K562 treated with DMSO at 1 percent for 4 hours (cell line): ENCODE measurements around the gene KRTAP9-4. TPM values are rescaled to one million over a fixed set of nuclear protein-coding genes. Genes with fewer than 3 reads are reported as not detected.

Experiments
- total RNA-seq: library from RNA; unstranded; fragments of 300-600 nt; gene quantifications from 2 replicates; pipeline ENCODE4 v1.2.3, GENCODE V29; 2022; ENCODE audit not compliant: insufficient read depth

The KRTAP9-4 gene, protein sequence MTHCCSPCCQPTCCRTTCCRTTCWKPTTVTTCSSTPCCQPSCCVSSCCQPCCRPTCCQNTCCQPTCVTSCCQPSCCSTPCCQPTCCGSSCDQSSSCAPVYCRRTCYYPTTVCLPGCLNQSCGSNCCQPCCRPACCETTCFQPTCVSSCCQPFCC
- not detected in 2 replicates for total RNA-seq

DNA sequence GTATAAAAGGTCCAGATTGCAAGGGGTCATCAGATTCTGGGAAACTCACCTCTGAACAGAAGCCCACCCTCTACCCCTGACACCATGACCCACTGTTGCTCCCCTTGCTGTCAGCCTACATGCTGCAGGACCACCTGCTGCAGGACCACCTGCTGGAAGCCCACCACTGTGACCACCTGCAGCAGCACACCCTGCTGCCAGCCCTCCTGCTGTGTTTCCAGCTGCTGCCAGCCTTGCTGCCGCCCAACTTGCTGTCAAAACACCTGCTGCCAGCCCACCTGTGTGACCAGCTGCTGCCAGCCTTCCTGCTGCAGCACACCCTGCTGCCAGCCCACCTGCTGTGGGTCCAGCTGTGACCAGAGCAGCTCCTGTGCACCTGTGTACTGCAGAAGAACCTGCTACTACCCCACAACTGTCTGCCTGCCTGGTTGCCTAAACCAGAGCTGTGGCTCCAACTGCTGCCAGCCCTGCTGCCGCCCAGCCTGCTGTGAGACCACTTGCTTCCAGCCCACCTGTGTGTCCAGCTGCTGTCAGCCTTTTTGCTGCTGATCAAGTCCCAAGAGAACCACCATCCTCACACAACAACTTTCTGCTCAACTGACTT is at the start of gene KRTAP9-4:
TSS of gene KRTAP9-4 (plus strand) at position 51 of the 604 bp plus-strand sequence. CDS start at position 85, 34 bp downstream.

DNA sequence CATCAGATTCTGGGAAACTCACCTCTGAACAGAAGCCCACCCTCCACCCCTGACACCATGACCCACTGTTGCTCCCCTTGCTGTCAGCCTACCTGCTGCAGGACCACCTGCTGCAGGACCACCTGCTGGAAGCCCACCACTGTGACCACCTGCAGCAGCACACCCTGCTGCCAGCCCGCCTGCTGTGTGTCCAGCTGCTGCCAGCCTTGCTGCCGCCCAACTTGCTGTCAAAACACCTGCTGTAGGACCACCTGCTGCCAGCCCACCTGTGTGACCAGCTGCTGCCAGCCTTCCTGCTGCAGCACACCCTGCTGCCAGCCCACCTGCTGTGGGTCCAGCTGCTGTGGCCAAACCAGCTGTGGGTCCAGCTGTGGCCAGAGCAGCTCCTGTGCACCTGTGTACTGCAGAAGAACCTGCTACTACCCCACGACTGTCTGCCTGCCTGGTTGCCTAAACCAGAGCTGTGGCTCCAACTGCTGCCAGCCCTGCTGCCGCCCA is 22.8 kb upstream of the KRTAP9-4 start, which contains the start of gene KRTAP9-2:
TSS of gene KRTAP9-2 (plus strand) at position 51 of the 498 bp plus-strand sequence. CDS start at position 58, 7 bp downstream.

DNA sequence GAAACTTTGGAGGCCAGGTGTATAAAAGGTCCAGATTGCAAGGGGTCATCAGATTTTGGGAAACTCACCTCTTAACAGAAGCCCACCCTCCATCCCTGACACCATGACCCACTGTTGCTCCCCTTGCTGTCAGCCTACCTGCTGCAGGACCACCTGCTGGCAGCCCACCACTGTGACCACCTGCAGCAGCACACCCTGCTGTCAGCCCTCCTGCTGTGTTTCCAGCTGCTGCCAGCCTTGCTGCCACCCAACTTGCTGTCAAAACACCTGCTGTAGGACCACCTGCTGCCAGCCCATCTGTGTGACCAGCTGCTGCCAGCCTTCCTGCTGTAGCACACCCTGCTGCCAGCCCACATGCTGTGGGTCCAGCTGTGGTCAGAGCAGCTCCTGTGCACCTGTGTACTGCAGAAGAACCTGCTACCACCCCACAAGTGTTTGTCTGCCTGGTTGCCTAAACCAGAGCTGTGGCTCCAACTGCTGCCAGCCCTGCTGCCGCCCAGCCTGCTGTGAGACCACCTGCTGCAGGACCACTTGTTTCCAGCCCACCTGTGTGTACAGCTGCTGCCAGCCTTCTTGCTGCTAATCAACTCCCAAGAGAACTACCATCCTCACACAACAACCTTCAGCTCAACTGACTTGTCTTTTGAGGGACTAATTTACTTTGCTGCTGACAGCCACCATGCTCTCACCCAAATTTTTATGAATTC is 16.9 kb upstream of the KRTAP9-4 start, which contains the start of gene KRTAP9-3:
TSS of gene KRTAP9-3 (plus strand) at position 51 of the 707 bp plus-strand sequence. CDS start at position 104, 53 bp downstream.

DNA sequence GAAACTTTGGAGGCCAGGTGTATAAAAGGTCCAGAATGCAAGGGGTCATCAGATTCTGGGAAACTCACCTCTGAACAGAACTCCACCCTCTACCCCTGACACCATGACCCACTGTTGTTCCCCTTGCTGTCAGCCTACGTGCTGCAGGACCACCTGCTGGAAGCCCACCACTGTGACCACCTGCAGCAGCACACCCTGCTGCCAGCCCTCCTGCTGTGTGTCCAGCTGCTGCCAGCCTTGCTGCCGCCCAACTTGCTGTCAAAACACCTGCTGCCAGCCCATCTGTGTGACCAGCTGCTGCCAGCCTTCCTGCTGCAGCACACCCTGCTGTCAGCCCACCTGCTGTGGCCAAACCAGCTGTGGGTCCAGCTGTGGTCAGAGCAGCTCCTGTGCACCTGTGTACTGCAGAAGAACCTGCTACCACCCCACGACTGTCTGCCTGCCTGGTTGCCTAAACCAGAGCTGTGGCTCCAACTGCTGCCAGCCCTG is 11.5 kb upstream of the KRTAP9-4 start, which contains the start of gene KRTAP9-8:
TSS of gene KRTAP9-8 (plus strand) at position 51 of the 489 bp plus-strand sequence. CDS start at position 104, 53 bp downstream.

DNA sequence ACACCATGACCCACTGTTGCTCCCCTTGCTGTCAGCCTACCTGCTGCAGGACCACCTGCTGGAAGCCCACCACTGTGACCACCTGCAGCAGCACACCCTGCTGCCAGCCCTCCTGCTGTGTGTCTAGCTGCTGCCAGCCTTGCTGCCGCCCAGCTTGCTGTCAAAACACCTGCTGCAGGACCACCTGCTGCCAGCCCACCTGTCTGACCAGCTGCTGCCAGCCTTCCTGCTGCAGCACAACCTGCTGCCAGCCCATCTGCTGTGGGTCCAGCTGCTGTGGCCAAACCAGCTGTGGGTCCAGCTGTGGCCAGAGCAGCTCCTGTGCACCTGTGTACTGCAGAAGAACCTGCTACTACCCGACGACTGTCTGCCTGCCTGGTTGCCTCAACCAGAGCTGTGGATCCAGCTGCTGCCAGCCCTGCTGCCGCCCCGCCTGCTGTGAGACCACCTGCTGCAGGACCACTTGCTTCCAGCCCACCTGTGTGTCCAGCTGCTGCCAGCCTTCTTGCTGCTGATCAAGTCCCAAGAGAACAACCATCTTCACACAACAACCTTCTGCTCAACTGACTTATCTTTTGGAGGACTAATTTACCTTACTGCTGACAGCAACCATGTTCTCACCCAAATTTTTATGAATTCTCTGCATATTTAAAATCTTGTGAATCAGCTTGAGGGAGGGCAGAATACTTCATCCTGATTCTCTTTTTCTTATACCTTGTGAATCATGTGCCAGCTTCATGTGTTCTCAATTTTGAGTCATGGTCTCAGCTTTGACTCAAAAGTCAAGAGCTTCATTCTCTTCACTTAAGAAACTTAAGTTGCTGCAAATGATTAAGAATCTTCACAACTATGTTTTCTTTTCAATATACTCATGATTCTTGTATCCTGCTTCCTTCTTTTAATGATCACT is 6.1 kb downstream of the KRTAP9-4 start, which contains the start of gene KRTAP9-9:
TSS of gene KRTAP9-9 (plus strand) at position 4 of the 910 bp plus-strand sequence.

DNA sequence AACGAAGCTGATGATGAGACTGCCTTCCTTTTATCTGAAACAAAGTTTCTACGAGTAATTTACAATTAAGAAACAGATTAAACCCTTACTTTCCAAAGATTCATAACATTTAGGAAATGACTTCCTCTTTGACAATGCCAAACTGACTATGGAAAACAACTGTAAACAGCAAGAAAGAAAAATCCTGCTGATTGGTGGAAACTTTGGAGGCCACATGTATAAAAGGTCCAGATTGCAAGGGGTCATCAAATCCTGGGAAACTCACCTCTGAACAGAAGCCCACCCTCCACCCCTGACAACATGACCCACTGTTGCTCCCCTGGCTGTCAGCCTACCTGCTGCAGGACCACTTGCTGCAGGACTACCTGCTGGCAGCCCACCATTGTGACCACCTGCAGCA is 15.6 kb downstream of the KRTAP9-4 start, which contains the start of gene KRTAP9-6:
TSS of gene KRTAP9-6 (plus strand) at position 301 of the 400 bp plus-strand sequence. CDS start at position 301, 0 bp downstream.

DNA sequence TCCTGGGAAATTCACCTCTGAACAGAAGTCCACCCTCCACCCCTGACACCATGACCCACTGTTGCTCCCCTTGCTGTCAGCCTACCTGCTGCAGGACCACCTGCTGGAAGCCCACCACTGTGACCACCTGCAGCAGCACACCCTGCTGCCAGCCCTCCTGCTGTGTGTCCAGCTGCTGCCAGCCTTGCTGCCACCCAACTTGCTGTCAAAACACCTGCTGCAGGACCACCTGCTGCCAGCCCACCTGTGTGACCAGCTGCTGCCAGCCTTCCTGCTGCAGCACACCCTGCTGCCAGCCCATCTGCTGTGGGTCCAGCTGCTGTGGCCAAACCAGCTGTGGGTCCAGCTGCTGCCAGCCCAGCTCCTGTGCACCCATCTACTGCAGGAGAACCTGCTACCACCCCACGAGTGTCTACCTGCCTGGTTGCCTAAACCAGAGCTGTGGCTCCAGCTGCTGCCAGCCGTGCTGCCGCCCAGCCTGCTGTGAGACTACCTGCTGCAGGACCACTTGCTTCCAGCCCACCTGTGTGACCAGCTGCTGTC is 26.2 kb downstream of the KRTAP9-4 start, which contains the start of gene KRTAP9-7:
TSS of gene KRTAP9-7 (plus strand) at position 51 of the 543 bp plus-strand sequence. CDS start at position 51, 0 bp downstream.

Other genes with a start within 250 kb of the KRTAP9-4 start
- not detected in 2 replicates for gene KRTAP3-2, start 249.8 kb upstream of the KRTAP9-4 start, total RNA-seq
- not detected in 2 replicates for gene KRTAP3-1, start 240.6 kb upstream of the KRTAP9-4 start, total RNA-seq
- not detected in 2 replicates for gene KRTAP1-5, start 222.5 kb upstream of the KRTAP9-4 start, total RNA-seq
- not detected in 2 replicates for gene KRTAP1-4, start 219.5 kb upstream of the KRTAP9-4 start, total RNA-seq
- gene KRTAP1-3, start 214.8 kb upstream of the KRTAP9-4 start, total RNA-seq, result not detected in 2 replicates
- not detected in 2 replicates for gene KRTAP1-1, start 208.2 kb upstream of the KRTAP9-4 start, total RNA-seq
- not detected in 2 replicates for gene KRTAP2-1, start 202.4 kb upstream of the KRTAP9-4 start, total RNA-seq
- not detected in 2 replicates for gene KRTAP2-2, start 194.5 kb upstream of the KRTAP9-4 start, total RNA-seq
- not detected in 2 replicates for gene KRTAP2-3, start 189.6 kb upstream of the KRTAP9-4 start, total RNA-seq
- gene KRTAP2-4, start 183.8 kb upstream of the KRTAP9-4 start, total RNA-seq, result not detected in 2 replicates
- gene KRTAP4-7, start 165.5 kb upstream of the KRTAP9-4 start, total RNA-seq, result not detected in 2 replicates
- gene KRTAP4-8, start 151.5 kb upstream of the KRTAP9-4 start, total RNA-seq, result not detected in 2 replicates
- gene KRTAP4-16, start 147.5 kb upstream of the KRTAP9-4 start, total RNA-seq, result not detected in 2 replicates
- not detected in 2 replicates for gene KRTAP4-9, start 144.3 kb upstream of the KRTAP9-4 start, total RNA-seq
- not detected in 2 replicates for gene KRTAP4-11, start 131.3 kb upstream of the KRTAP9-4 start, total RNA-seq
- gene KRTAP4-12, start 125.5 kb upstream of the KRTAP9-4 start, total RNA-seq, result not detected in 2 replicates
- gene KRTAP4-6, start 109.1 kb upstream of the KRTAP9-4 start, total RNA-seq, result not detected in 2 replicates
- not detected in 2 replicates for gene KRTAP4-5, start 99.9 kb upstream of the KRTAP9-4 start, total RNA-seq
- not detected in 2 replicates for gene KRTAP4-4, start 88.9 kb upstream of the KRTAP9-4 start, total RNA-seq
- gene KRTAP4-3, start 81.5 kb upstream of the KRTAP9-4 start, total RNA-seq, result not detected in 2 replicates
- gene KRTAP4-2, start 71.5 kb upstream of the KRTAP9-4 start, total RNA-seq, result not detected in 2 replicates
- not detected in 2 replicates for gene KRTAP4-1, start 64.8 kb upstream of the KRTAP9-4 start, total RNA-seq
- not detected in 2 replicates for gene KRTAP9-1, start 59.8 kb upstream of the KRTAP9-4 start, total RNA-seq
- gene KRTAP9-2, start 23.0 kb upstream of the KRTAP9-4 start, total RNA-seq, result not detected in 2 replicates
- not detected in 2 replicates for gene KRTAP9-3, start 17.2 kb upstream of the KRTAP9-4 start, total RNA-seq
- not detected in 2 replicates for gene KRTAP9-8, start 11.7 kb upstream of the KRTAP9-4 start, total RNA-seq
- not detected in 2 replicates for gene KRTAP9-9, start 5.7 kb downstream of the KRTAP9-4 start, total RNA-seq
- not detected in 2 replicates for gene KRTAP9-6, start 15.7 kb downstream of the KRTAP9-4 start, total RNA-seq
- not detected in 2 replicates for gene KRTAP9-7, start 26.0 kb downstream of the KRTAP9-4 start, total RNA-seq
- not detected in 2 replicates for gene KRTAP29-1, start 53.2 kb downstream of the KRTAP9-4 start, total RNA-seq
- gene KRTAP16-1, start 59.6 kb downstream of the KRTAP9-4 start, total RNA-seq, result not detected in 2 replicates
- gene KRTAP17-1, start 66.0 kb downstream of the KRTAP9-4 start, total RNA-seq, result not detected in 2 replicates
- not detected in 2 replicates for gene KRT33A, start 101.1 kb downstream of the KRTAP9-4 start, total RNA-seq
- gene KRT33B, start 120.1 kb downstream of the KRTAP9-4 start, total RNA-seq, result not detected in 2 replicates
- not detected in 2 replicates for gene KRT34, start 132.6 kb downstream of the KRTAP9-4 start, total RNA-seq
- not detected in 2 replicates for gene KRT31, start 147.9 kb downstream of the KRTAP9-4 start, total RNA-seq
- not detected in 2 replicates for gene KRT37, start 174.9 kb downstream of the KRTAP9-4 start, total RNA-seq
- not detected in 2 replicates for gene KRT38, start 191.3 kb downstream of the KRTAP9-4 start, total RNA-seq
- gene KRT32, start 217.7 kb downstream of the KRTAP9-4 start, total RNA-seq, result not detected in 2 replicates
- gene KRT35, start 231.5 kb downstream of the KRTAP9-4 start, total RNA-seq, result not detected in 2 replicates
- not detected in 2 replicates for gene KRT36, start 240.2 kb downstream of the KRTAP9-4 start, total RNA-seq